Fibroblast of lung (primary cell): Measurements from ENCODE around the gene CENPN. TPM values are rescaled to one million over a fixed set of nuclear protein-coding genes. Genes with fewer than 3 reads are reported as not detected.
A peak's percentile ranks its signal among the peaks of the same experiment; 100 is the strongest.

Experiments used
- DNase-seq, 2 donors: peaks; one replicate each; pipeline versions ENCODE4 v3.0.0 to v3.0.0-alpha.2; 2010; ENCODE audit warnings: low read depth in 2 of 2
- H2AFZ ChIP-seq: 2 replicates; pipeline ENCODE4 v1.5.1; 2012; ENCODE audit warnings: low read length, control low read depth, inconsistent platforms
- H3K27ac ChIP-seq: 2 replicates; pipeline ENCODE4 v1.5.1; 2011; ENCODE audit warnings: low read length, control low read depth; ENCODE audit not compliant: insufficient read depth
- H3K27me3 ChIP-seq: 2 replicates; pipeline ENCODE4 v1.5.1; 2011; ENCODE audit warnings: mild to moderate bottlenecking, low read length; ENCODE audit not compliant: control insufficient read depth, insufficient read depth
- H3K36me3 ChIP-seq: 2 replicates; pipeline ENCODE4 v1.5.1; 2011; ENCODE audit warnings: low read length; ENCODE audit not compliant: control insufficient read depth, insufficient read depth
- H3K4me1 ChIP-seq: 2 replicates; pipeline ENCODE4 v1.5.1; 2011; ENCODE audit warnings: low read length; ENCODE audit not compliant: control insufficient read depth, insufficient read depth; ENCODE audit errors: extremely low read depth
- H3K4me2 ChIP-seq: 2 replicates; pipeline ENCODE4 v1.5.1; 2011; ENCODE audit warnings: low read length, control low read depth; ENCODE audit not compliant: insufficient read depth; ENCODE audit errors: extremely low read depth
- H3K4me3 ChIP-seq, 4 experiments: fragments of 200-600 bp in 1 of 4; sonication (generic) in 1 of 4; replicated peaks in 1 of 4; 2 replicates each; pipeline ENCODE4 v1.5.1; 2011 to 2016; ENCODE audit warnings: low read length in 4 of 4, low read depth in 3 of 4, mild to moderate bottlenecking in 3 of 4, control low read depth in 2 of 4, inconsistent platforms in 1 of 4, mixed read lengths in 1 of 4; ENCODE audit not compliant: insufficient read depth in 1 of 4; ENCODE audit errors: control extremely low read depth in 1 of 4
- H3K79me2 ChIP-seq: 2 replicates; pipeline ENCODE4 v1.5.1; 2012; ENCODE audit warnings: mild to moderate bottlenecking, low read length, inconsistent platforms; ENCODE audit not compliant: control insufficient read depth, insufficient read depth
- H3K9ac ChIP-seq: 2 replicates; pipeline ENCODE4 v1.5.1; 2011; ENCODE audit warnings: mild to moderate bottlenecking, low read length, control low read depth; ENCODE audit not compliant: insufficient read depth
- H3K9me3 ChIP-seq: 2 replicates; pipeline ENCODE4 v1.5.1; 2012; ENCODE audit warnings: low read depth, low read length; ENCODE audit not compliant: control insufficient read depth, insufficient read depth
- H4K20me1 ChIP-seq: 2 replicates; pipeline ENCODE4 v1.5.1; 2011; ENCODE audit warnings: low read length; ENCODE audit not compliant: control insufficient read depth, insufficient read depth; ENCODE audit errors: extremely low read depth
- EZH2 ChIP-seq: IDR thresholded peaks from 2 replicates; pipeline ENCODE4 v1.5.1; 2012; ENCODE audit warnings: low read length, control low read depth, mild to moderate bottlenecking; ENCODE audit errors: missing control alignments
- polyA plus RNA-seq, 2 donors: library from polyadenylated mRNA; depleted of rRNA in 1 of 2; stranded (reverse) in 1 of 2; unstranded in 1 of 2; fragments of >200 nt; gene quantifications; 2 replicates each; pipeline ENCODE4 v1.2.1, GENCODE V29; 2011 to 2012; ENCODE audit warnings: missing spikeins in 1 of 2
- total RNA-seq: library from RNA; depleted of rRNA; stranded (reverse); fragments of >200 nt; gene quantifications from 2 replicates; pipeline ENCODE4 v1.2.1, GENCODE V29; 2014
- TF ChIP-seq, protein P1 (sequence below), 2 donors: IDR thresholded peaks in 1 of 2; conservative IDR thresholded peaks in 1 of 2; 1 replicate in 1 of 2; 2 replicates in 1 of 2; pipeline ENCODE4 v1.5.1; 2011 to 2012; ENCODE audit warnings: low read length in 2 of 2, control low read depth in 1 of 2, inconsistent platforms in 1 of 2, low read depth in 1 of 2, mild to moderate bottlenecking in 1 of 2

CENPN gene
- total and polyA plus RNA-seq, 2 donors (not counting 1 experiment from before 2014, with no cell fraction given): 19.5 to 33.8 TPM

DNA sequence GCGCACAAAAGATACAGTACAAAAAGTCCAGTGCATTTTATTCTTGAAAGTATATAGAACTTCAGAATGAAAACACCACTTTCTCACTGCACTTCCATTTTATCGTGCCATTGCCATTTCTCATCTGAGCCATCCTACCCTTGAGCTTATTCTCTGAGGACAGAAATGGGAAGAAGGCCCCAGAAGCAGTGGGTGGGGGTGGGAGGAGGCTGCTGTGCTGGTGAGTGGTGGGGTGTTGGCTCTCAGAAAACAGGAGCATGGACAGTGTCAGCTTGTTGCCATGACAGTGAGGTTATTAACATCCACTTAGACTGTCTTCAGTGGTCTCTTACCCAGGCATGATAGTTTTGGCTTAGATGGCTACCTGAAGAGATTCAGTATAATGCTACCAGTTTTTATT is 33.1 kb downstream of the CENPN start:
- no peak overlapping the region for H2AFZ ChIP-seq
- H3K9ac ChIP-seq: no peak overlapping the region
- H3K27ac ChIP-seq: no peak overlapping the region
- no peak overlapping the region for H3K4me2 ChIP-seq
- peaks cover 18% of the 10 kb centered on the region for H3K79me2 ChIP-seq
- H3K36me3 ChIP-seq: peaks cover 7% of the 10 kb centered on the region
- no peaks in the 10 kb centered on the region for H3K9me3 ChIP-seq
- no peaks in the 10 kb centered on the region for H3K4me1 ChIP-seq
- no peak for TF ChIP-seq EZH2
- TF ChIP-seq, protein P1, sequence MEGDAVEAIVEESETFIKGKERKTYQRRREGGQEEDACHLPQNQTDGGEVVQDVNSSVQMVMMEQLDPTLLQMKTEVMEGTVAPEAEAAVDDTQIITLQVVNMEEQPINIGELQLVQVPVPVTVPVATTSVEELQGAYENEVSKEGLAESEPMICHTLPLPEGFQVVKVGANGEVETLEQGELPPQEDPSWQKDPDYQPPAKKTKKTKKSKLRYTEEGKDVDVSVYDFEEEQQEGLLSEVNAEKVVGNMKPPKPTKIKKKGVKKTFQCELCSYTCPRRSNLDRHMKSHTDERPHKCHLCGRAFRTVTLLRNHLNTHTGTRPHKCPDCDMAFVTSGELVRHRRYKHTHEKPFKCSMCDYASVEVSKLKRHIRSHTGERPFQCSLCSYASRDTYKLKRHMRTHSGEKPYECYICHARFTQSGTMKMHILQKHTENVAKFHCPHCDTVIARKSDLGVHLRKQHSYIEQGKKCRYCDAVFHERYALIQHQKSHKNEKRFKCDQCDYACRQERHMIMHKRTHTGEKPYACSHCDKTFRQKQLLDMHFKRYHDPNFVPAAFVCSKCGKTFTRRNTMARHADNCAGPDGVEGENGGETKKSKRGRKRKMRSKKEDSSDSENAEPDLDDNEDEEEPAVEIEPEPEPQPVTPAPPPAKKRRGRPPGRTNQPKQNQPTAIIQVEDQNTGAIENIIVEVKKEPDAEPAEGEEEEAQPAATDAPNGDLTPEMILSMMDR (conservative IDR thresholded peaks at IDR 0.05 in 1 of 2, IDR thresholded peaks at IDR 0.05 in 1 of 2; ENCODE audit: low read depth in 1 of 2, low read length in 2 of 2): no peak
- H4K20me1 ChIP-seq: no peaks in the 10 kb centered on the region
- no peak for DNase-seq
- H3K4me3 ChIP-seq: no peak overlapping the region
- H3K27me3 ChIP-seq: no peaks in the 10 kb centered on the region

DNA sequence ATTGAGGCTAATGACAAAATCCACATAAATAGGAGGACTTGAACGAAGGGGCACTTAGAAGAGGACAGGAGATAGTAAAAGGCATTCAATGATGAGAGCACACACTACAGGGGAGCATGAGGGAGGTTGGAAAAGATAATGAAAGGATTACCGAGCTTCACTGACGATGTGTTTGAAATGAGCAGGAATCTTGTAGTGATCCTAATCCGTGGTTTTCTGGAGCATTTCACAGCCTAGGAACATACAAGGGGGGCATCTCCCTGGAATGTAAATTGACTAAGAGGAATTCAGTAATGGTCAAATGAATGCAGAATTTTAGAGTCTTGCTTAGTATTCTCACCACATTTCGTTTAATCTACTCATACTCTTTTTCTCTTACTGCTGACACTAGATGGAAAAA is 33.8 kb downstream of the CENPN start:
- no peaks in the 10 kb centered on the region for H3K4me1 ChIP-seq
- TF ChIP-seq, protein P1 (conservative IDR thresholded peaks at IDR 0.05 in 1 of 2, IDR thresholded peaks at IDR 0.05 in 1 of 2; ENCODE audit: low read depth in 1 of 2, low read length in 2 of 2): no peak
- no peak for TF ChIP-seq EZH2
- peaks cover 18% of the 10 kb centered on the region for H3K79me2 ChIP-seq
- H3K9me3 ChIP-seq: no peaks in the 10 kb centered on the region
- peak in 1 of 2 donors; percentile 27 for DNase-seq
- peaks cover 7% of the 10 kb centered on the region for H3K36me3 ChIP-seq
- no peaks in the 10 kb centered on the region for H3K27me3 ChIP-seq
- H4K20me1 ChIP-seq: no peaks in the 10 kb centered on the region
- H3K27ac ChIP-seq: no peak overlapping the region
- H3K4me2 ChIP-seq: no peak overlapping the region
- H3K9ac ChIP-seq: no peak overlapping the region
- no peak overlapping the region for H2AFZ ChIP-seq
- no peak overlapping the region for H3K4me3 ChIP-seq

DNA sequence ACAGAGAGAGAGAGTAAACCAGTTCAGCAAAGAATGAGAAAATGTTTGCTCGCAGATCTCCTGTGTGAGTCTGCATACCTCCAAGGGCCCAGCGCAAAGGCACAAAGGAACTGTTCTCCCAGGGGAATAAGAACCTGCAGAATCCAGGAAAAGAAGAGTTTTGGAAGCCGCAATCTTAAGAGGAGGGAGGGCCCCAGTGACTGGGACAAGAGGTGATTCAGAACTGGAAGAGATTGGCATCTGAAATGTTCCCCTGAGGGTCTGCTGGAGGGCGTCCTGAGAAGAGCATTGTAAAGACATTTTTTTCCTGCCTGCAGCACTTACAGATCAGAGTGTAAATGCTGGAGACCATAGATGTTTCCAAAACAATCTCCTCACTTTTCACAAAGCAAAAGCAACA is 34.7 kb downstream of the CENPN start:
- Histone ChIP-seq H3K27me3 (no peaks in the 10 kb centered on the region), H3K27ac (no peak overlapping the region), H3K4me1 (no peaks in the 10 kb centered on the region), H3K4me3 (no peak overlapping the region), H3K36me3 (peaks cover 7% of the 10 kb centered on the region), H4K20me1 (no peaks in the 10 kb centered on the region), H3K9me3 (no peaks in the 10 kb centered on the region), H3K4me2 (no peak overlapping the region), H3K9ac (no peak overlapping the region), H3K79me2 (peaks cover 13% of the 10 kb centered on the region), H2AFZ (no peak overlapping the region)
- TF ChIP-seq, protein P1 (conservative IDR thresholded peaks at IDR 0.05 in 1 of 2, IDR thresholded peaks at IDR 0.05 in 1 of 2; ENCODE audit: low read depth in 1 of 2, low read length in 2 of 2): no peak
- no peak for TF ChIP-seq EZH2
- no peak for DNase-seq
